ENCODE results near the gene IL17C. TPM values are rescaled to one million over a fixed set of nuclear protein-coding genes. Genes with fewer than 3 reads are reported as not detected.

Gene IL17C
- total RNA-seq, 1 experiment from 2014 or later = 0.28 TPM

GRCh38 chr16:88654363-88655052, 16.1 kb downstream of the IL17C start:
- DNase-seq (ENCODE audit: low spot score) = no peak
- no peak for TF ChIP-seq EZH2 (IDR thresholded peaks at IDR 0.05; ENCODE audit: borderline replicate concordance, low read depth, low read length, poor library complexity, severe bottlenecking)
- no peak for TF ChIP-seq CTCF (conservative IDR thresholded peaks at IDR 0.05; ENCODE audit: low read depth, low read length)
- Histone ChIP-seq H3K27ac (ENCODE audit: low read depth, low read length, poor library complexity, severe bottlenecking) (no peak overlapping the region), H3K27me3 (replicated peaks; ENCODE audit: insufficient read depth, low read depth, low read length, poor library complexity) (no peaks in the 10 kb centered on the region), H3K4me1 (ENCODE audit: insufficient read depth, low read length, poor library complexity, severe bottlenecking) (peaks cover 17% of the 10 kb centered on the region), H3K36me3 (ENCODE audit: insufficient read depth, low read length, poor library complexity, severe bottlenecking) (peaks cover 54% of the 10 kb centered on the region), H3K4me3 (ENCODE audit: low read depth, low read length, poor library complexity, severe bottlenecking) (no peak overlapping the region), H3K9me3 (ENCODE audit: low read depth, low read length, poor library complexity, severe bottlenecking) (no peaks in the 10 kb centered on the region)
- ChIA-PET CTCF (no interaction called here), POLR2A (ENCODE audit: low non-redundant PET) (no interaction called here)
- intact Hi-C loops (cut with micrococcal nuclease; ENCODE audit: unreplicated experiment) = no loop called here
- no TSS peak for BruUV-seq (replicated peaks)

- H3K4me3 ChIP-seq (ENCODE audit: low read depth, low read length, poor library complexity, severe bottlenecking) = no peak overlapping the region
- H3K36me3 ChIP-seq (ENCODE audit: insufficient read depth, low read length, poor library complexity, severe bottlenecking) = peaks cover 57% of the 10 kb centered on the region
- no peaks in the 10 kb centered on the region for H3K27me3 ChIP-seq (replicated peaks; ENCODE audit: insufficient read depth, low read depth, low read length, poor library complexity)
- ChIA-PET CTCF (no interaction called here), POLR2A (ENCODE audit: low non-redundant PET) (no interaction called here)
- no peak overlapping the region for H3K27ac ChIP-seq (ENCODE audit: low read depth, low read length, poor library complexity, severe bottlenecking)
- BruUV-seq (replicated peaks) = no TSS peak
- TF ChIP-seq EZH2 (IDR thresholded peaks at IDR 0.05; ENCODE audit: borderline replicate concordance, low read depth, low read length, poor library complexity, severe bottlenecking) = no peak
- no peak for TF ChIP-seq CTCF (conservative IDR thresholded peaks at IDR 0.05; ENCODE audit: low read depth, low read length)
- no peaks in the 10 kb centered on the region for H3K9me3 ChIP-seq (ENCODE audit: low read depth, low read length, poor library complexity, severe bottlenecking)
- peaks cover 10% of the 10 kb centered on the region for H3K4me1 ChIP-seq (ENCODE audit: insufficient read depth, low read length, poor library complexity, severe bottlenecking)
- intact Hi-C loops (cut with micrococcal nuclease; ENCODE audit: unreplicated experiment) = no loop called here
- DNase-seq (ENCODE audit: low spot score) = no peak
Measured at GRCh38 chr16:88655053-88655732, 16.8 kb downstream of the IL17C start.

- Histone ChIP-seq H3K4me1 (ENCODE audit: insufficient read depth, low read length, poor library complexity, severe bottlenecking) (peaks cover 8% of the 10 kb centered on the region), H3K4me3 (ENCODE audit: low read depth, low read length, poor library complexity, severe bottlenecking) (no peak overlapping the region), H3K27ac (ENCODE audit: low read depth, low read length, poor library complexity, severe bottlenecking) (no peak overlapping the region), H3K27me3 (replicated peaks; ENCODE audit: insufficient read depth, low read depth, low read length, poor library complexity) (no peaks in the 10 kb centered on the region), H3K9me3 (ENCODE audit: low read depth, low read length, poor library complexity, severe bottlenecking) (no peaks in the 10 kb centered on the region), H3K36me3 (ENCODE audit: insufficient read depth, low read length, poor library complexity, severe bottlenecking) (peaks cover 57% of the 10 kb centered on the region)
- BruUV-seq (replicated peaks) = no TSS peak
- no peak for DNase-seq (ENCODE audit: low spot score)
- intact Hi-C loops (cut with micrococcal nuclease; ENCODE audit: unreplicated experiment) = no loop called here
- TF ChIP-seq CTCF (conservative IDR thresholded peaks at IDR 0.05; ENCODE audit: low read depth, low read length) = no peak
- TF ChIP-seq EZH2 (IDR thresholded peaks at IDR 0.05; ENCODE audit: borderline replicate concordance, low read depth, low read length, poor library complexity, severe bottlenecking) = no peak
- CTCF ChIA-PET = no interaction called here
- POLR2A ChIA-PET (ENCODE audit: low non-redundant PET) = no interaction called here
Measured at GRCh38 chr16:88655733-88656281, 17.4 kb downstream of the IL17C start.

Data from A673 (cell line).